G401 (cell line): ENCODE measurements around the gene IGF2R. TPM values are rescaled to one million over a fixed set of nuclear protein-coding genes. Genes with fewer than 3 reads are reported as not detected.
A peak's percentile ranks its signal among the peaks of the same experiment; 100 is the strongest.

Experiments used
- DNase-seq: peaks from one replicate; pipeline ENCODE4 v3.0.0-alpha.2; 2015; ENCODE audit warnings: low spot score
- in situ Hi-C: cut with HindIII; loops from 2 replicates; pipeline ENCODE4 v1.10.0; 2016; ENCODE audit warnings: low sequenced_read_pairs, mixed read lengths
- total RNA-seq: library from RNA; depleted of rRNA; stranded (reverse); fragments of >200 nt; shearing (Covaris generic); gene quantifications from 2 replicates; pipeline ENCODE4 v1.2.3, GENCODE V29; 2014

The IGF2R gene
- total RNA-seq, 1 experiment from 2014 or later = 49.2 TPM

GRCh38 chr6:160007145-160007544, 38.3 kb downstream of the IGF2R start:
- DNase-seq = no peak
- in situ Hi-C loops = no loop called here

- in situ Hi-C loops = no loop called here
- DNase-seq = no peak
Observed at GRCh38 chr6:160007611-160008010, 38.7 kb downstream of the IGF2R start.

- DNase-seq = peak; percentile 23
- in situ Hi-C loops = no loop called here
Observed at GRCh38 chr6:160010067-160010466, 41.2 kb downstream of the IGF2R start.

GRCh38 chr6:160013987-160014868, 45.3 kb downstream of the IGF2R start:
- DNase-seq = no peak
- in situ Hi-C loops = no loop called here

- in situ Hi-C loops = no loop called here
Observed at GRCh38 chr6:160014869-160015182, 45.9 kb downstream of the IGF2R start.

GRCh38 chr6:160015778-160016684, 47.1 kb downstream of the IGF2R start:
- in situ Hi-C loops = no loop called here
- no peak for DNase-seq

More at GRCh38 chr6:160014869-160015182, 45.9 kb downstream of the IGF2R start:
- no peak for DNase-seq

GRCh38 chr6:160022101-160022500, 53.2 kb downstream of the IGF2R start:
- DNase-seq = no peak
- in situ Hi-C loops = no loop called here

- in situ Hi-C loops = no loop called here
- no peak for DNase-seq
Observed at GRCh38 chr6:160022793-160023192, 53.9 kb downstream of the IGF2R start.

GRCh38 chr6:160024152-160024551, 55.3 kb downstream of the IGF2R start:
- in situ Hi-C loops = no loop called here
- DNase-seq = no peak

GRCh38 chr6:160027076-160027475, 58.2 kb downstream of the IGF2R start:
- in situ Hi-C loops = no loop called here
- no peak for DNase-seq

GRCh38 chr6:160027931-160028330, 59.0 kb downstream of the IGF2R start:
- in situ Hi-C loops = no loop called here
- DNase-seq = no peak

GRCh38 chr6:160028487-160029275, 59.8 kb downstream of the IGF2R start:
- in situ Hi-C loops = no loop called here
- DNase-seq = no peak

GRCh38 chr6:160029525-160029924, 60.6 kb downstream of the IGF2R start:
- in situ Hi-C loops = no loop called here
- no peak for DNase-seq

GRCh38 chr6:160030103-160030502, 61.2 kb downstream of the IGF2R start:
- in situ Hi-C loops = no loop called here
- DNase-seq = peak; percentile 13

- DNase-seq = no peak
- in situ Hi-C loops = no loop called here
Observed at GRCh38 chr6:160031442-160031841, 62.6 kb downstream of the IGF2R start.

- in situ Hi-C loops = no loop called here
- DNase-seq = no peak
Observed at GRCh38 chr6:160031871-160032270, 63.0 kb downstream of the IGF2R start.

GRCh38 chr6:160032538-160032937, 63.7 kb downstream of the IGF2R start:
- no peak for DNase-seq
- in situ Hi-C loops = no loop called here

GRCh38 chr6:160034036-160034930, 65.4 kb downstream of the IGF2R start:
- in situ Hi-C loops = no loop called here
- no peak for DNase-seq

GRCh38 chr6:160035241-160035640, 66.4 kb downstream of the IGF2R start:
- DNase-seq = no peak
- in situ Hi-C loops = no loop called here
